Natural killer cell treated with Interleukin-12 subunit alpha and Interleukin-12 subunit beta and Interleukin-15 and Interleukin-18, amount 100 ng/mL, for 72 hours (primary cell): Measurements from ENCODE around the gene MKS1. TPM values are rescaled to one million over a fixed set of nuclear protein-coding genes. Genes with fewer than 3 reads are reported as not detected.
A peak's percentile ranks its signal among the peaks of the same experiment; 100 is the strongest.

Experiments
- ATAC-seq, 2 donors: fragments of 150-1000 bp; cut with Tn5 transposase in 1 of 2; sonication (Bioruptor Pico), chemical (Tn5 transposase) in 1 of 2; 2 replicates each; pipeline ENCODE4 v1.10.0; 2021
- DNase-seq: peaks from one replicate; pipeline ENCODE4 v3.0.0; 2022; ENCODE audit warnings: low spot score
- H3K27ac Mint-ChIP-seq, 2 donors: 1 replicate in 1 of 2; 2 replicates in 1 of 2; pipeline ENCODE4 v1.8.0; 2022; ENCODE audit warnings: mixed read lengths in 2 of 2, mild to moderate bottlenecking in 1 of 2, moderate library complexity in 1 of 2
- H3K27me3 Mint-ChIP-seq, 2 donors: 1 replicate in 1 of 2; 2 replicates in 1 of 2; pipeline ENCODE4 v1.8.0; 2022; ENCODE audit warnings: mixed read lengths in 2 of 2
- H3K36me3 Mint-ChIP-seq: one replicate; pipeline ENCODE4 v1.8.0; 2022; ENCODE audit warnings: mixed read lengths
- H3K4me1 Mint-ChIP-seq, 2 donors: 1 replicate in 1 of 2; 2 replicates in 1 of 2; pipeline ENCODE4 v1.8.0; 2022; ENCODE audit warnings: low read depth in 2 of 2, mixed read lengths in 2 of 2, mild to moderate bottlenecking in 1 of 2
- H3K4me3 Mint-ChIP-seq: one replicate; pipeline ENCODE4 v1.8.0; 2022; ENCODE audit warnings: mixed read lengths
- H3K9me3 Mint-ChIP-seq: 2 replicates; pipeline ENCODE4 v1.8.0; 2022; ENCODE audit warnings: mixed read lengths
- total RNA-seq, 2 donors: library from RNA; stranded (reverse); gene quantifications; one replicate each; pipeline ENCODE4 v1.2.3, GENCODE V29; 2022

Gene MKS1
- total RNA-seq, 2 donors from 2014 or later: 13.2 to 20.2 TPM

GRCh38 chr17:58205936-58206335 is 13.1 kb downstream of the MKS1 start:
- H3K4me1 Mint-ChIP-seq: no peaks in the 10 kb centered on the region
- ATAC-seq (no peak), DNase-seq (no peak)
- no peak overlapping the region for H3K4me3 Mint-ChIP-seq
- H3K27ac Mint-ChIP-seq: no peak overlapping the region
- no peaks in the 10 kb centered on the region for H3K9me3 Mint-ChIP-seq
- H3K27me3 Mint-ChIP-seq: no peaks in the 10 kb centered on the region
- H3K36me3 Mint-ChIP-seq: peaks cover 14% of the 10 kb centered on the region

DNA sequence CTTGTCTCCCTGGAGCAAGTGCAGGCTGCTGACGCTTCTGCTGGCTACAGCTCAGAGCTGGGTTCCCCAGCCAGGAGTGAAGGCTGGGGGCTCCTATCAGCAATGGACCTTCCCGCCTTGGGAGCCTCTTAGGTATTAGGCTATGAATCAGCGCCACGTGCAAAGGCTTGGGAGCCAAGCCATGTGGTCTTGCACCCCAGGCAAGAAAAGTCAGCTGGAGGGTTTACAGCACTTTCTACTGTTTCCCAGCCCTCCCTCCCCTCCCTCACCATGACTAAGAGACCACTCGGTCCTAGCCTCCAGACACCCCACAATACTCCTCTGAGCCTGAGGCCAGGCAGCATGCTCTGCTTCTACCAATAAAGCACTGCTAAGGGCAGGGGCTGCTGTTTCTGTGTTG is 14.3 kb downstream of the MKS1 start:
- H3K27ac Mint-ChIP-seq: no peak overlapping the region
- DNase-seq (peak; percentile 44), ATAC-seq (no peak)
- H3K36me3 Mint-ChIP-seq: peaks cover 9% of the 10 kb centered on the region
- no peaks in the 10 kb centered on the region for H3K9me3 Mint-ChIP-seq
- peaks cover 0 to 3% of the 10 kb centered on the region in 2 donors for H3K27me3 Mint-ChIP-seq
- no peaks in the 10 kb centered on the region for H3K4me1 Mint-ChIP-seq
- no peak overlapping the region for H3K4me3 Mint-ChIP-seq

DNA sequence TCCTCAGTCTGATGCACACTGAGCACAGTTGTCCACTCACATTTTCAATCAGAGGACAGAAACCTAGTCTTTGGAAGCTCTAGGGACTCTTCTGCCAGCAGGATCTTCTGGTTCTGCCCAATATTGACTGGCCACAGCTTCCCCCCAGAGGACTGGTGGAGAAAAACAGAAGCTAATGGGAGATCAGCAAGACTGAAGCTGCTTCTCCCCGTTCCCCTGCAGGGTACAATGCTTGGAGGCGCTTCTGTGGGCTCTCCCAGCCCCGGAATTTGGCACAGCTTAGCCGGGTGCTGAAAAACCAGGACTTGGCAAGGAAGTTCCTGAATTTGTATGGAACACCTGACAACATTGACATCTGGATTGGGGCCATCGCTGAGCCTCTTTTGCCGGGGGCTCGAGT is 16.2 kb downstream of the MKS1 start:
- DNase-seq (no peak), ATAC-seq (no peak)
- Mint-ChIP-seq H3K4me3 (no peak overlapping the region), H3K4me1 (no peaks in the 10 kb centered on the region), H3K9me3 (no peaks in the 10 kb centered on the region), H3K27ac (no peak overlapping the region), H3K27me3 (peaks cover 6 to 7% of the 10 kb centered on the region in 2 donors), H3K36me3 (no peaks in the 10 kb centered on the region)

DNA sequence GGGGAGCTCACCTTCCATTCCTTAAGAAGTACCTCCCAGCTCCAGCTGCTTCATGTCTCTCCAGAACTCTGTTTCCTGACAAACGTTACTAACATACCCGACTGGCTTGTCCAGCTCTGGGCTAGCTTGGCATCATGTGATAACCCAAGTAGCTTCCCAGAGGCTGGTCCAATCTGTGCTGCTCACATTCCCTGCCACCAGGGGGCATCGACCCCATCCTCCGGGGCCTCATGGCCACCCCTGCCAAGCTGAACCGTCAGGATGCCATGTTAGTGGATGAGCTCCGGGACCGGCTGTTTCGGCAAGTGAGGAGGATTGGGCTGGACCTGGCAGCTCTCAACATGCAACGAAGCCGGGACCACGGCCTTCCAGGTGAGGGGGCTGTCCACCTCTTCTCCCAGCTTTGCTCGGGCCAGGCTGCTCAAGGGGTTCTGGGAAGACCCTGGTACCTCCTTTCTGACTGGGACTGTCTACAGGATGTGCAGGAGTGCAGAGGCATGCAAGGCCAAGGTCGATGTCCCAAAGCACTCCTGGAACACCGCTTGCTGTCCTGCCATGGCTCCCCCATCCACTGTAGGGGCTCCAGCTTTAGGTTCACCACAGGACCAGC is 18.9 kb downstream of the MKS1 start:
- H3K9me3 Mint-ChIP-seq: no peaks in the 10 kb centered on the region

DNA sequence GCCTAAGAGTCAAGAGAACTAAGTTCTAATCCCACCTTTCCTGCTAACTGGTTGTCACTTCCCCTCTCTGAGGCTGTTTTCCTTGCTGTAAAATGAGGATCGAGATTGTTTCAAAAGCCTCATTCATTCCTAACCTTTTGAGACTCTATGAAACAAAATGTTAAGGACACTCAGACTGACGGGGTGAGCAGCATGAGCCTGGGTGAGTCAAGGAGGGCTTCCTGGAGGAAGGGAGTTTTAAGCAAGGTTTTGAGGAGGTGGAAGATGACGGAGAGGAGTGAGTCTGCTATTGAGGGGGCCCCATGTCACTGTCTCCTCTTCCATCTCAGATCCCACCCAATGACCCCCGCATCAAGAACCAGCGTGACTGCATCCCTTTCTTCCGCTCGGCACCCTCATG is 22.4 kb downstream of the MKS1 start:
- ATAC-seq (no peak), DNase-seq (no peak)
- Mint-ChIP-seq H3K27me3 (peaks cover 7 to 12% of the 10 kb centered on the region in 2 donors), H3K36me3 (no peaks in the 10 kb centered on the region), H3K9me3 (no peaks in the 10 kb centered on the region), H3K4me3 (no peak overlapping the region), H3K27ac (no peak overlapping the region), H3K4me1 (no peaks in the 10 kb centered on the region)

More for the DNA sequence above, 18.9 kb downstream of the MKS1 start:
- DNase-seq: no peak
- no peak overlapping the region for H3K27ac Mint-ChIP-seq
- no peaks in the 10 kb centered on the region for H3K4me1 Mint-ChIP-seq
- peak; percentile 72 to 79 for ATAC-seq
- no peaks in the 10 kb centered on the region for H3K36me3 Mint-ChIP-seq
- peaks cover 7 to 12% of the 10 kb centered on the region in 2 donors for H3K27me3 Mint-ChIP-seq
- no peak overlapping the region for H3K4me3 Mint-ChIP-seq

- H3K27me3 Mint-ChIP-seq: peaks cover 7 to 15% of the 10 kb centered on the region in 2 donors
- no peak overlapping the region for H3K4me3 Mint-ChIP-seq
- H3K27ac Mint-ChIP-seq: no peak overlapping the region
- H3K36me3 Mint-ChIP-seq: no peaks in the 10 kb centered on the region
- DNase-seq (no peak), ATAC-seq (no peak)
- H3K9me3 Mint-ChIP-seq: no peaks in the 10 kb centered on the region
- no peaks in the 10 kb centered on the region for H3K4me1 Mint-ChIP-seq
These were observed 23.4 kb downstream of the MKS1 start for GRCh38 chr17:58195518-58196123.

- no peak for DNase-seq
- Mint-ChIP-seq H3K4me3 (no peak overlapping the region), H3K9me3 (no peaks in the 10 kb centered on the region), H3K4me1 (no peaks in the 10 kb centered on the region), H3K36me3 (no peaks in the 10 kb centered on the region), H3K27ac (no peak overlapping the region), H3K27me3 (peaks cover 7 to 15% of the 10 kb centered on the region in 2 donors)
- ATAC-seq: no peak
These were observed 25.3 kb downstream of the MKS1 start for GRCh38 chr17:58193641-58194255.

GRCh38 chr17:58192612-58193011 is 26.4 kb downstream of the MKS1 start, which contains the start of gene EPX:
EPX (plus strand) TSS chr17:58192726; CDS start chr17:58192847, 121 bp downstream.
- ATAC-seq (no peak), DNase-seq (no peak)
- Mint-ChIP-seq H3K27me3 (peaks cover 0 to 14% of the 10 kb centered on the region in 2 donors), H3K9me3 (no peaks in the 10 kb centered on the region), H3K36me3 (no peaks in the 10 kb centered on the region), H3K4me3 (no peak within 1 kb of the TSS), H3K27ac (no peak within 1 kb of the TSS), H3K4me1 (no peaks in the 10 kb centered on the region)

GRCh38 chr17:58191241-58191896 is 27.7 kb downstream of the MKS1 start:
- H3K27ac Mint-ChIP-seq: no peak overlapping the region
- H3K9me3 Mint-ChIP-seq: no peaks in the 10 kb centered on the region
- H3K4me3 Mint-ChIP-seq: no peak overlapping the region
- ATAC-seq (no peak), DNase-seq (no peak)
- no peaks in the 10 kb centered on the region for H3K36me3 Mint-ChIP-seq
- H3K4me1 Mint-ChIP-seq: peaks cover 0 to under 1% of the 10 kb centered on the region in 2 donors
- H3K27me3 Mint-ChIP-seq: peaks cover 7 to 12% of the 10 kb centered on the region in 2 donors

DNA sequence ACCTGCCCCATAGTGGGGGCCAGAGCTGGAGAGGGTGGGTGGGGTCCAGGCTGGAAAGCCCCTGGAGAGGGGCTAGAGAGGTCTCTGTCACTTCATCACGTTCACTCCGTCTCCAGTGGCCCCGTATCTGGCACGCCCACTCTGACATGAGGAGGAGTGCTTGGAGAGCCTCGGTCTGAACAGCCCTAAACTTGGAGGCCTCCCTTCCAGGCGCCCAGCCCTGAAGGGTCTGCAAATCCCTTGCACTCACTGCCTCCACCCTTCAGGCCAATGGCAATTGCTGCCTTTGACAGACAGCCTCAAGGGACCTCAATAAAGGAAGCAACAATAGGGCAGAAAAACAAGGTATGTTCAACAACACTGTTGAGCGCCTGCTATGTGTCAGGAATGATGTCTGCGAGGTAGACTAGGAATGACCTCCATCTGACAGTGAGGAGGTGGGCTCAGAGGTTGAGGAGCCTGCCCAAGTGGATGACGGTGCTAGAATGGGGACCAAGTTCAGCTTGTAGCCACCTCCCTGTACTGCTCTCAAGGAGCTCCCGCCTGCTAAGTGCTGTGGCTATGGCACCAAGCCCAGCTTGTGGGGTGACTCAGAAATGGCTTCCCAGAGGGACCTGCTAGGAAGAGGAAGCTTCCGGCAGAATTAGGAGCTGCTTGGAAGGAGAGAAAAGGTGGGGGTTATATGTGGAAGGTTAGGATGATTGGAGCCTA is 29.5 kb downstream of the MKS1 start:
- ATAC-seq: no peak
- DNase-seq: no peak
- Mint-ChIP-seq H3K27me3 (peaks cover 7 to 12% of the 10 kb centered on the region in 2 donors), H3K27ac (no peak overlapping the region), H3K9me3 (no peaks in the 10 kb centered on the region), H3K4me3 (no peak overlapping the region), H3K36me3 (no peaks in the 10 kb centered on the region), H3K4me1 (peaks cover 0 to 8% of the 10 kb centered on the region in 2 donors)

DNA sequence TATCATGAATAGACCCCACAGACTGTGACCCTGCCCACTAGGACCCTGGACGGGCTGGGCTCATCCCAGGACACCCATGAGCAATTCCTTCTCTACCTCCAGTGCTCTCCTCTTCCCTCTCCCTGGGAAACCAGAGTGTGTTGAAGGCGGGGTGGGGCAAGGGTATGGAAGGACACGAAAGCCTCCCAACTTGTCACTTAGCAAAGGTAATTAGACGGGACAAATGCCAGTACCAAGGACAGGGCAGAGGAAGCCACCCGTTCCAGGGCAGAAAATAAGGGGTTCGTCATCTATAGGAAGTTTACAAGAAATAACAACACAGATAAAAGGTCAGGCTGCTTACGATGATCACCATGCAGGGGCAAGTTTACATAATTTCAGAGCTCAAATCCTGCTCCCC is 31.4 kb downstream of the MKS1 start:
- peaks cover 7 to 12% of the 10 kb centered on the region in 2 donors for H3K27me3 Mint-ChIP-seq
- no peak overlapping the region for H3K27ac Mint-ChIP-seq
- no peaks in the 10 kb centered on the region for H3K9me3 Mint-ChIP-seq
- ATAC-seq (no peak), DNase-seq (no peak)
- H3K36me3 Mint-ChIP-seq: no peaks in the 10 kb centered on the region
- no peak overlapping the region for H3K4me3 Mint-ChIP-seq
- peaks cover 0 to 8% of the 10 kb centered on the region in 2 donors for H3K4me1 Mint-ChIP-seq

GRCh38 chr17:58187063-58187462 is 32.0 kb downstream of the MKS1 start:
- Mint-ChIP-seq H3K4me3 (no peak overlapping the region), H3K4me1 (peaks cover 0 to 8% of the 10 kb centered on the region in 2 donors), H3K36me3 (no peaks in the 10 kb centered on the region), H3K9me3 (no peaks in the 10 kb centered on the region), H3K27ac (no peak overlapping the region), H3K27me3 (peaks cover 7 to 12% of the 10 kb centered on the region in 2 donors)
- DNase-seq (no peak), ATAC-seq (no peak)

- Mint-ChIP-seq H3K9me3 (no peaks in the 10 kb centered on the region), H3K36me3 (no peaks in the 10 kb centered on the region), H3K4me1 (peaks cover 0 to 8% of the 10 kb centered on the region in 2 donors), H3K4me3 (no peak overlapping the region), H3K27me3 (peaks cover 7 to 12% of the 10 kb centered on the region in 2 donors), H3K27ac (no peak overlapping the region)
- DNase-seq (no peak), ATAC-seq (no peak)
These were observed 32.5 kb downstream of the MKS1 start for GRCh38 chr17:58186591-58186990.
